Measurements from ENCODE around the gene TANGO2. TPM values are rescaled to one million over a fixed set of nuclear protein-coding genes. Genes with fewer than 3 reads are reported as not detected.

TANGO2 gene
- total and polyA plus RNA-seq, 2 of the 8 experiments (the other 6 are each of a cell fraction or from before 2014, with no cell fraction given), result 10.1 to 18.4 TPM

- H3K36me3 ChIP-seq (ENCODE audit: control insufficient read depth in 2 of 4, insufficient read depth in 4 of 4, low read length in 3 of 4), result no peaks in the 10 kb centered on the region
- no peaks in the 10 kb centered on the region for H3K79me2 ChIP-seq (ENCODE audit: control insufficient read depth in 1 of 2, insufficient read depth in 2 of 2, low read length in 2 of 2)
- no peaks in the 10 kb centered on the region for H3K9me3 ChIP-seq (ENCODE audit: insufficient read depth in 2 of 2, low read depth in 1 of 2, low read length in 1 of 2)
- H3K4me1 ChIP-seq (replicated peaks in 1 of 4; ENCODE audit: control insufficient read depth in 3 of 4, insufficient read depth in 4 of 4, low read length in 3 of 4), result no peaks in the 10 kb centered on the region
- H2BK12ac ChIP-seq (ENCODE audit: low read depth, low read length), result no peak overlapping the region
- no peak overlapping the region for H3K56ac ChIP-seq (replicated peaks; ENCODE audit: insufficient read length, low read depth, low read length)
- no peak overlapping the region for H2AK5ac ChIP-seq (ENCODE audit: low read depth, low read length)
- no peak for DNase-seq (ENCODE audit: low read depth in 1 of 2, low spot score in 2 of 2)
- no peak overlapping the region for H3K9ac ChIP-seq (replicated peaks in 1 of 4; ENCODE audit: extremely low read depth in 1 of 4, low read depth in 3 of 4, low read length in 3 of 4)
- CTCF ChIA-PET (ENCODE audit: partially characterized antibody), result interaction anchor here (0.7 to 2.4 kb wide), 5 partner anchors 14 to 316 kb away, joined by 3 to 9 read pairs (median 3); no protein-coding TSS in a partner anchor
- H2BK120ac ChIP-seq (replicated peaks; ENCODE audit: low read depth, low read length), result no peak overlapping the region
- no peak overlapping the region for H3K4me3 ChIP-seq (ENCODE audit: extremely low read depth in 1 of 4, insufficient read depth in 2 of 4, low read depth in 3 of 4, low read length in 4 of 4)
- H3K18ac ChIP-seq (ENCODE audit: extremely low read depth, low read length), result no peak overlapping the region
- H3K23me2 ChIP-seq (ENCODE audit: low read depth, low read length), result no peaks in the 10 kb centered on the region
- no peak overlapping the region for H3K4me2 ChIP-seq (ENCODE audit: insufficient read depth in 1 of 2, low read depth in 2 of 2, low read length in 2 of 2)
- no peak overlapping the region for H3K27ac ChIP-seq (ENCODE audit: low read depth, low read length)
- no peak overlapping the region for H2BK5ac ChIP-seq (ENCODE audit: low read depth, low read length)
- H3K79me1 ChIP-seq (ENCODE audit: low read depth, low read length), result no peaks in the 10 kb centered on the region
- no peak overlapping the region for H4K91ac ChIP-seq (replicated peaks; ENCODE audit: insufficient read length, low read length)
- no peak overlapping the region for H3K14ac ChIP-seq (ENCODE audit: insufficient read length)
- no peak for FAIRE-seq
- POLR2A ChIA-PET (ENCODE audit: partially characterized antibody), result no interaction called here
- no peak overlapping the region for H4K5ac ChIP-seq (ENCODE audit: insufficient read length, low read depth, low read length)
- H2AFZ ChIP-seq (ENCODE audit: low read length), result no peak overlapping the region
- no peak overlapping the region for H2BK20ac ChIP-seq (ENCODE audit: low read length)
- H3K27me3 ChIP-seq (replicated peaks in 1 of 4; ENCODE audit: control insufficient read depth in 3 of 4, extremely low read depth in 1 of 4, insufficient read depth in 3 of 4, low read length in 3 of 4), result no peaks in the 10 kb centered on the region
- H3K23ac ChIP-seq (ENCODE audit: insufficient read length), result no peak overlapping the region
- no peak overlapping the region for H2BK15ac ChIP-seq (ENCODE audit: low read length)
- H4K8ac ChIP-seq (ENCODE audit: extremely low read depth, insufficient read depth, low read length), result no peak overlapping the region
- no peak overlapping the region for H3K4ac ChIP-seq (replicated peaks; ENCODE audit: insufficient read length, low read depth, low read length)
- H4K20me1 ChIP-seq (replicated peaks in 1 of 2; ENCODE audit: control insufficient read depth in 1 of 2, insufficient read depth in 2 of 2, low read length in 2 of 2), result peaks cover 0 to 5% of the 10 kb centered on the region in 2 experiments
- WGBS, 2 experiments (ENCODE audit: extremely low coverage in 1 of 2, insufficient coverage in 1 of 2, insufficient read length in 1 of 2, insufficient replicate concordance in 2 of 2, low coverage in 1 of 2, low lambda C conversion rate in 2 of 2, missing lambda C conversion rate in 1 of 2), result 89% methylated on average over 1 of the region's 4 CpGs; no CpG with 5 or more reads in 1 of the 2 experiments
Observed at GRCh38 chr22:20046730-20047129, 25.8 kb downstream of the TANGO2 start.

Measured in H1 (cell line).